Measurements from ENCODE around the gene MPC1L.

The MPC1L gene

DNA sequence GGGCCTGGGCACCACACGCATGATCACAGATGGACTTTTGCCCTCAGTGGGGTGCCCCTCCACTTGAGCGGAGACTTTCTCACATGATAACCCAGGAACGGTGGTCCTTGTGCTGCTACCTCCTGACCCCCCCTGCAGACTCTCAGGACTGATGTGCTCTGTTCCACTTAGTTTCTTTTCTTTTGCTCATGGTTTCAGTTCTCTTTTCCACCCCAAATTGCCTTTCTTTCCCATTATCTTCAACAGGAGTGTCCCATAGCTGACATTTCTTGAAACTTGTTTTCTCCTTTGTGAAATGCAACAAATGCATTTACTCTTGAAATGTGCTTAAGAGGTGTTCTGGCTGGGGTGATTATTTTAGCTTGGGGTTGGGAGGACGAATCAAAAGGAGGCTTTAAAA, 9.0 kb downstream of the MPC1L start:
- DNase-seq = no peak

DNA sequence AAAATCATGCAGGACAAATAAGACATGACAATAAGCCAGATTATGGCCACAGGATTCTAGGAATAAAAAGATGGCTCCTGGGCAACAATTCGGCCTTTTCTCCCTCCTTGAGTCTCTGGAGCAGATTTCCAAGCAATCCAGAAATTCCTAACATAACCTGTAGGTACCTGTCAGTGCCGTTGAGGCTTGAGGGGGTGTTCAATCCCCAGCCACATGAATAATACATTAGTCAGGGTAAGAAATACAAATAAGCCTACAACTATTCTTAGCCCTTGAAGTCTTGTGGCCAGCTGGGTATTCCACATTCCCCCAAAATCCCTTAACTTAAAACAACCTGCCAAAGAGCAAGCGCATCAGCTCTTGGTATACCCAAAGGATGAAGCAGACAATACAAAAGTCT, 14.5 kb downstream of the MPC1L start:
- DNase-seq = no peak

GRCh38 chrX:40644176-40644575, 20.9 kb downstream of the MPC1L start:
- DNase-seq = peak; percentile 77 to 84

DNA sequence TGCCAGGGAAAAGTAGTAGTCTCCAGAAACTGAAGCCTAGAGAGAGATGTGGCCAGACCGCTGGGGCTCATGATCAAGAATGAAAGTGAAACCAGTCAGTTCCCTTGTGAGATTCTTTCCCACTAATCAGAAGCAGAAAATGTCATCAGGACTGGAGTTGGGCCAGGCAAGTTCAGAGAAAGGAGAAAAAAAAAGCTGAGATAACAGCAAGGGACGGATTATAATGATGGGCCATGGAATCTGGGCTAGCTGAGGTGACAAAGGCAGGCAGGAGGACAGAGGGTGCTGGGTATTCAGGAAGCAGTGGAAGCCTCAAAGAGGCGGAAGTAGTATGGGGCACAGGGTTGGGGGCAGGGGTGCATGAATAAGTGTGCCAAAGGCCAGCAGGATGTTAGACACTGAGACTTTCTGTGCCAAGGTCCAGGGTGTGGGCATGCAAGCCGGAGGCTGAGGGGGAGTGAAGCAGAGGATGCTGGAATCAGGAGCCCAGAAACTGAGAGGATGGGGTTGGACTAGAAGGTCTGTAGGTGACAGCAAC, 21.7 kb downstream of the MPC1L start:
- peak; percentile 68 to 77 for DNase-seq

GRCh38 chrX:40646489-40647306, 23.5 kb downstream of the MPC1L start:
- peak; percentile 36 to 53 for DNase-seq

GRCh38 chrX:40647307-40648197, 24.3 kb downstream of the MPC1L start, which contains the start of gene CXorf38:
TSS of gene CXorf38 (minus strand) at chrX:40647561. CDS start at chrX:40647520, 41 bp downstream.
- DNase-seq = peak; percentile 90 to 94

GRCh38 chrX:40651620-40652223, 28.5 kb downstream of the MPC1L start:
- DNase-seq = peak; percentile 50 to 52

GRCh38 chrX:40652664-40653063, 29.4 kb downstream of the MPC1L start:
- no peak for DNase-seq

DNA sequence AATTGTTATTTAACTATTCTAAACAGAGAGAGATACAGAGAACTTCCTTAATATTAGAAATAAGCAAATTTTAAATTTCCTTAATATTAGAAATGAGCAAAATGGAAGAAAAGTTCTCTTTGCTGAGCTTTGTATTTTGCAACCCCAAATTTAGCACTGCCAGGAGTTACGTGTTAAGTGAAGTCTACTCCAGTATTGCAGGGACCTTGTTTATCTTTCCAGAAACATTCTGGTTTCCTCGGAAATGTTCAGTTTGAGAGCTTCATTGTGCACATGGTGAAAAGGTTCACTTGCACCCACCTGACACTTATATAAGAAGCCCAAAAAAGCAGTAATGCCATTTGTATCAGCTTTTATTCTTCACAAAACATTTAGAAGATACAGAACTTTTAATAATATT, 30.3 kb downstream of the MPC1L start:
- DNase-seq = no peak

GRCh38 chrX:40660381-40660780, 37.2 kb downstream of the MPC1L start:
- DNase-seq = no peak

GRCh38 chrX:40661489-40661888, 38.3 kb downstream of the MPC1L start:
- no peak for DNase-seq

GRCh38 chrX:40663078-40663740, 40.0 kb downstream of the MPC1L start:
- DNase-seq = no peak

DNA sequence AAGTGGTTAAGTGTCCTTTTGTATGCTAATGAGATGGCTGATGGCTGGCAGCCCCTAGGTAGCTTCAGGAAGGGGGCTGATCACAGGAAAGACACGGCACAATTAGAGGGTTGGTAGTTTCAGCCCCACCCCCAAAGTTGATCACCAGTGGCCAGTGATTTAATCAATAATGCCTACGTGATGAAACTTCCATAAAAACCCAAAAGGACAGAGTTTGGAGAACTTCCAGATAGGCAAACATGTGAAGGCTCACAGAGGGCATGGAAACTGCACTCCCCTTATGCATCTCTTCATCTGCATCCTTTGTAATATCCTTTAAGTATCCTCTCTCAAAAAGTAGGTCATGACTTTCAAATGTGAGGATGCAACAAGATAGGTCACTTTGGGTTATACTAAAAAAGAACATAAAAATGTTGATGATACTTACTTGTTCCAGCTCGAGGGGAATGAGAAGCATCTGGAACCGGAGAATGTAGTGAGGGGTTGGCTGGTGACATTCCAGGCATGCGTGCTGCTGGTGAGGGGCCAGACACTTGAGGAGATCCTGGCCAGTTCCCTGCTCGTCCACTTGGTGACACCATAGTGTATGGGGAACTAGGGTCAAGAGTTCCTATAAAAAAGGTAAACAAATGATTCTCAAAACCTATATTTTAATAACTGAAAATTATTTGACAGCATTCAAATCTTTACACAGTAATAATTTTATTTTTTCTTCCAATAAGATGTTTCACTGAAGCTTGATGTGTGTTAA, 40.8 kb downstream of the MPC1L start:
- DNase-seq = no peak

- no peak for DNase-seq
Observed at GRCh38 chrX:40671126-40671525, 47.9 kb downstream of the MPC1L start.

Data from inflammatory macrophage (primary cell).